ENCODE measurements around the gene WARS2.

GRCh38 chr1:118982821-118983557, 157.5 kb downstream of the WARS2 start:
- TF ChIP-seq GATA2 (IDR thresholded peaks at IDR 0.05; ENCODE audit: low read depth, low read length) (no peak), GATA3 (IDR thresholded peaks at IDR 0.05; ENCODE audit: low read depth, low read length) (no peak)

Measured in SH-SY5Y (cell line).